ENCODE data around the gene RAX2.

RAX2 gene
- 0 to 0.77 (median 0) reads per million in 17 experiments for total RNA-seq

DNA sequence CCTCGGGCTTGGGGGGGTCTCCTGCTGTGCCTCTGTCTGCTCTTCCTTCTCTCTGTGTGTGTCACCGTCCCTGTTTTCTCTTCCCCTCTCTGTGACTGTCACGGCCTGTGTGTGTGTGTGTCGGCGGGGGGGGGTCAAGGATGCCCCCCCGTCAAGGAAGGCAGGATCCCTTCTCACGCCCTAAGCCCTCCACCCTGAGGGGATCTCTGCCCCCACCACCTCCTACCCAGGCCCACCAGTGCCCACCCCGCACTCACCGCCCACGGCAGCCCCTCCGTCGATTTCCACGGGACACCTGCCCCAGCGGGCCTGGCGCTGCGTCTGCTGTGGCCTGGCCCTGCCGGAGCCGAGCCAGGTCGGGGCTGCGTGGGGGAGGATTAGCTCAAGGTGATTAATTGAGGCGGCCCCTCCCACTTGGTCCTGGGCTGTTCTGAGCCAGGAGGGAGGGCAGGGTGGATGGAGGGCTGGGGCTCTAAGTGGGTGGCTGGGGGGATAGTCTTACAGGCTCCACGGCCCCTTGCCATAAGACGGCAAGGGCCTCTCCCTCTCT lies at the start of gene RAX2:
Gene RAX2 (minus strand): TSS at position 323 of the 550 bp plus-strand sequence. CDS start 486 bp downstream, outside the sequence.
- no peak for DNase-seq

DNA sequence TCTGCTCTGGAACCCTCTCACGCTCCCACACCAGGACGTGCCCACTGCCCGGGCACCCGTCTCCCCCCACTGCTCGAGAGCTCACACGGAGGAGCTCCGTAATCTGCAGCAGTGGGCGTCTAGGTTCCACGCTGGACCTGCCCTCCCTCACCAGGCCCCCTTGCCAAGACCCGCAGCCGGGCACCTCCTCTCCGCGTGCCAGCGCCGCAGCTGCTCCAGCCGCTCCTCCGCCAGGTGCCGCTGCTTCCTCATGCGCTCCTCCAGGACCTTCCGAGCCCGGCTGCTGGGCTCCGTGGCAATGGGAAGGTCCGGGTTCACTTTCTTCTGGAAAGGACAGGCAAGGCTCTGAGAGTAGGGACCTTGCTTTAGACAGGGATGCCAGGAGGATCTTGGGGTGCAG lies 49.1 kb upstream of the RAX2 start:
- no peak for DNase-seq

GRCh38 chr19:3819989-3820388 lies 48.0 kb upstream of the RAX2 start:
- DNase-seq: no peak

- no peak for DNase-seq
Observed at GRCh38 chr19:3818918-3819317, 46.9 kb upstream of the RAX2 start.

- DNase-seq: peak; percentile 92 to 98 (median 94)
Observed at GRCh38 chr19:3818466-3818865, 46.4 kb upstream of the RAX2 start.

GRCh38 chr19:3817761-3818160 lies 45.7 kb upstream of the RAX2 start:
- DNase-seq: no peak

- no peak for DNase-seq
Observed at GRCh38 chr19:3816566-3817218, 44.7 kb upstream of the RAX2 start.

GRCh38 chr19:3816148-3816547 lies 44.1 kb upstream of the RAX2 start:
- DNase-seq: peak in 1 of 4 experiments; percentile 24

- no peak for DNase-seq
Observed at GRCh38 chr19:3814648-3815047, 42.6 kb upstream of the RAX2 start.

GRCh38 chr19:3813473-3814392 lies 41.7 kb upstream of the RAX2 start:
- no peak for DNase-seq

GRCh38 chr19:3810708-3811355 lies 38.8 kb upstream of the RAX2 start:
- DNase-seq: peak in 2 of 4 experiments; percentile 38 to 46

DNA sequence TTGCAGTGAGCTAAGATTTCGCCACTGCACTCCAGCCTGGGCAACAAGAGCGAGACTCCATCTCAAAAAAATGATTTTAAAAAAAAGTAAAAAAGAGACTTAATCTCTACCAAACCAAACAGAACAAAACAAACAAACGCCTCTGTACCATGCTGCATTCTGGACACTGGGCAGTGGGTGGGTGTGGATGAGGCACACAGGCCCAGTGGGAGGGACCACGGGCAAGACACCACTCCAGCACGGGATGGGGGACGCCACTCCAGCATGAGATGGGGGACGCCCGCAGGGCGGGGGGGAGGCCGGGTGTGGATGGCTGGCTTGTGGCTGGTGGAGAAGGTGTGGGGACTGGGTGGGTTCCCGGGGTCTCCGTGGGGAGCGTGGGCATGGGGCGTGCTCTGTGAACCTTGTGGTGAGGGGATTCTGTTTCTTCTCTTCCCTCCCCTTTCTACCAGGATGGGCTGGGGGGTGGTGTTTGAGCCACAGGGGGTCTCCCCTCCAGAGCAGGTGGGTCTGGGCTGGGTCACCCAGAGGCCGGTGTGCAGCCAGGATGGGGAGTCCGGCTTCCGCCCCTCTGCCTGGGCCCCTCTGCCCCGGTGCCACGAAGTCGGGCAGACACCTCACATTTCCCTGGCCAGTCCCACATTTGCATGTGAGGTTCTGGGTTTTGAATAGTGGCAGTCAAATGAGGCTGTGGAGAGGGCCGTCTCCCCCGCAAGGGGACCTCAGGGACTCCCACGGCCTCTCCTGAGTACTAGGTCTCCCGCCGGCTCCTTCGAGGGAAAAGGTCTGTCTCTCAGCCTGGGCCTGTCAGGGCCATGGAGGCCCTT lies 38.1 kb upstream of the RAX2 start:
- DNase-seq: peak in 1 of 4 experiments; percentile 20

DNA sequence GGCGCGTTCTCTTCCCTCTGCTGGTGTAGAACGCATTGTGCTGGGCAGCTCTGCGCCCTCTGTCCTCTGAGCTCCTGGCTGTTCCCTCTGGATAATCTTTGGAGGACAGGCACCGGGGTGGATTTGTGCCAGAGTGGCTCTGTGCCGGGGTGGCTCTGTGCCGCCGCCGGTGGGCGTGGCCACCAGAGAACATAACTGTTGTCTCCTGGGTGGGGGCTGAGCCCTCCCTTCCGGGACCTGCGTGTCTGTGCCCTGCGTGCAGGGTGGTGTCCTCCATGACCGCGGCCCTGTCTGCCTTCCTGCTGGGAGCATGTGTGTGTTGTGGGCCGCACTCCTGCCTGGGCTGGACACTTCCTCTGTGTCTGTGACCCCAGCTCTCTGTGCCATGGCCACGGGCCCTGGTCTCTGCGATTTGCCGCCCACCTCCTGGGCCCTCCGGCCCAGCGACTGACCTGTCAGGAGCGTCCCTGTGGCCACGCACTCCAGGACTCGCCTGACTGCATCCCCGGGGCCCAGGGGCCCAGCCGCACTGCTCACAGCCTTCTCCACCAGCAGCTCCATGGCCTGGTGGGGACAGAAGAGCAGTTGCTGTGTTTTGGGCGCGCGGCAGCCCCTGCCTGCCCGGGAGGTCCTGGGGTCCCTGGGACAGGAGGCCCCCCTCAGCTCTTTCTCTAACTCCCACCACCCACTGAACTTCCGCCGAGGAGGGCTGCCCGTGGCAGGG lies 36.6 kb upstream of the RAX2 start:
- no peak for DNase-seq

- no peak for DNase-seq
Observed at GRCh38 chr19:3807574-3808354, 35.7 kb upstream of the RAX2 start.

DNA sequence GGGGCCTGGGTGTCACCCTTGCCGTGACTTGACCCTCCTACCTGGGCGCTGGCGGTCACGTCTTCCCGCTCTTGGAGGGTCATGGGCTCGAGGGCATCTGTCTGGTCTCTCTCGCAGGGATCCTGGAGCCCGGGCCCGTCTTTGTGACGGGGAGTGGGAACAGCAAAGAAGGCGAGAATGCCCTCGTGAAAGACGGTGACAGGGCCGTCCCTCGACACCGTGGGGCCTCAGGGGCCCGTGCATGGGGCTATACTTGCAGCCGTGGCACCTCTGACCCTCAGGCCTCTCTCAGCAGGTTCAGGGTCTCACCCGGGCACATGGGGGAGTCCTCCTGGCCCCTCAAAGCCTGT lies 35.1 kb upstream of the RAX2 start:
- no peak for DNase-seq

GRCh38 chr19:3805859-3806258 lies 33.8 kb upstream of the RAX2 start:
- no peak for DNase-seq

- DNase-seq: no peak
Observed at GRCh38 chr19:3804429-3804828, 32.4 kb upstream of the RAX2 start.

DNA sequence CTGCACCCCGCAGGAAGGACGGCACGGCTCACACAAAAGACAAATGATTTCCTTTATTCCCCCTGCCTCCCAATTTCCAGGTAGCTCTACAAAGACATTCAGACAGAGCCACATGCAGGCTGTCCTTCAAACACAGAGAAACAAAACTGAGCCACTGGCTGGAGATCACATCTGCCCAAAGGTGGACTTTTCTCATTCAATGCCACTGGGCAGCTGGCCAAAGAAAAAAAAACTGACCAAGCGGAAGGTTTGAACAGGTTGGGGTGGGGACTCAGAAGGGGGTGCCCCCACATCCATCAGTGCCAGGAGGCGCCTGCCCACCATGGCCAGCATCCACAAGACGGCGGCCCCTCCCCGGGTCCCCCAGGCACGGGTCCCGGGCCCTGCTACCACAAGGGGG lies 32.0 kb upstream of the RAX2 start:
- no peak for DNase-seq

GRCh38 chr19:3803114-3803888 lies 31.3 kb upstream of the RAX2 start:
- no peak for DNase-seq

All from suppressor macrophage (primary cell).